Neural progenitor cell (in vitro differentiated cells): ENCODE measurements around the gene FER. TPM values are rescaled to one million over a fixed set of nuclear protein-coding genes. Genes with fewer than 3 reads are reported as not detected.
"Not testable (repeated sequence)": the region's sequence is repeated elsewhere in the genome, so short reads cannot be mapped to it uniquely, and the experiment has no call there.

Experiments
- DNase-seq: peaks from one replicate; pipeline ENCODE4 v3.0.0-alpha.2; 2016; ENCODE audit warnings: low spot score
- H2AFZ ChIP-seq: fragments of 200-600 bp; sonication (generic); replicated peaks from 2 replicates; pipeline ENCODE4 v1.6.1; 2016; ENCODE audit warnings: antibody characterized with exemption
- H3F3A ChIP-seq: fragments of 200-600 bp; sonication (generic); 2 replicates; pipeline ENCODE4 v1.6.1; 2016; ENCODE audit warnings: antibody characterized with exemption, low read depth
- H3K27ac ChIP-seq: fragments of 200-600 bp; sonication (generic); 2 replicates; pipeline ENCODE4 v1.5.1; 2016; ENCODE audit warnings: mild to moderate bottlenecking
- H3K27me3 ChIP-seq: fragments of 200-600 bp; sonication (generic); 2 replicates; pipeline ENCODE4 v1.6.1; 2016; ENCODE audit warnings: mild to moderate bottlenecking, moderate library complexity
- H3K36me3 ChIP-seq: fragments of 200-600 bp; sonication (generic); 2 replicates; pipeline ENCODE4 v1.5.1; 2016
- H3K4me1 ChIP-seq: fragments of 200-600 bp; sonication (generic); 2 replicates; pipeline ENCODE4 v1.6.1; 2016; ENCODE audit warnings: mixed run types
- H3K4me2 ChIP-seq: fragments of 200-600 bp; sonication (generic); 2 replicates; pipeline ENCODE4 v1.6.1; 2016
- H3K4me3 ChIP-seq: fragments of 200-600 bp; sonication (generic); 2 replicates; pipeline ENCODE4 v1.5.1; 2016
- H3K79me2 ChIP-seq: fragments of 200-600 bp; sonication (generic); 2 replicates; pipeline ENCODE4 v1.6.1; 2016; ENCODE audit warnings: low read depth
- H3K9ac ChIP-seq: fragments of 200-600 bp; sonication (generic); 2 replicates; pipeline ENCODE4 v1.6.1; 2016
- H3K9me3 ChIP-seq: fragments of 200-600 bp; sonication (generic); 2 replicates; pipeline ENCODE4 v1.5.1; 2016; ENCODE audit warnings: low read depth
- H4K20me1 ChIP-seq: fragments of 200-600 bp; sonication (generic); 2 replicates; pipeline ENCODE4 v1.6.1; 2016; ENCODE audit warnings: low read depth
- H3K27ac Mint-ChIP-seq: 3 replicates; pipeline ENCODE4 v1.8.0; 2021; ENCODE audit warnings: mixed read lengths
- H3K27me3 Mint-ChIP-seq: 2 replicates; pipeline ENCODE4 v1.8.0; 2022; ENCODE audit warnings: low read depth, mild to moderate bottlenecking, inconsistent platforms, moderate library complexity, mixed read lengths; ENCODE audit not compliant: insufficient read depth
- H3K36me3 Mint-ChIP-seq: 3 replicates; pipeline ENCODE4 v1.8.0; 2021; ENCODE audit warnings: mixed read lengths
- H3K4me1 Mint-ChIP-seq: 3 replicates; pipeline ENCODE4 v1.8.0; 2021; ENCODE audit warnings: mixed read lengths
- H3K4me3 Mint-ChIP-seq: 3 replicates; pipeline ENCODE4 v1.8.0; 2021; ENCODE audit warnings: mild to moderate bottlenecking, moderate library complexity, mixed read lengths
- H3K9me3 Mint-ChIP-seq: 3 replicates; pipeline ENCODE4 v1.8.0; 2020; ENCODE audit warnings: mixed read lengths
- CTCF ChIP-seq: fragments of 200-600 bp; sonication (generic); IDR thresholded peaks from 2 replicates; pipeline ENCODE4 v1.5.1; 2017; ENCODE audit warnings: antibody characterized with exemption, mild to moderate bottlenecking
- EZH2 ChIP-seq: fragments of 200-600 bp; sonication (generic); IDR thresholded peaks from 2 replicates; pipeline ENCODE4 v1.6.1; 2017; ENCODE audit warnings: antibody characterized with exemption, mild to moderate bottlenecking, moderate library complexity
- EZH2phosphoT487 ChIP-seq: fragments of 200-600 bp; sonication (generic); IDR thresholded peaks from 2 replicates; pipeline ENCODE4 v1.6.1; 2017; ENCODE audit warnings: antibody characterized with exemption
- total RNA-seq: library from RNA; depleted of rRNA; stranded (reverse); fragments of >200 nt; gene quantifications from 2 replicates; pipeline ENCODE4 v1.2.3, GENCODE V29; 2015; ENCODE audit warnings: low replicate concordance

Gene FER
- total RNA-seq, 1 donor from 2014 or later = 25.0 TPM

GRCh38 chr5:108765647-108766046 is 17.9 kb downstream of the FER start:
- Mint-ChIP-seq H3K9me3 (peaks cover under 1% of the 10 kb centered on the region), H3K4me1 (no peaks in the 10 kb centered on the region), H3K36me3 (peaks cover 5% of the 10 kb centered on the region), H3K27me3 (no peaks in the 10 kb centered on the region), H3K27ac (no peak overlapping the region), H3K4me3 (no peak overlapping the region)
- no peak overlapping the region for H2AFZ ChIP-seq
- H4K20me1 ChIP-seq = no peaks in the 10 kb centered on the region
- H3K79me2 ChIP-seq = peaks cover 6% of the 10 kb centered on the region
- H3K9me3 ChIP-seq = no peaks in the 10 kb centered on the region
- H3K4me1 ChIP-seq = no peaks in the 10 kb centered on the region
- no peak overlapping the region for H3K4me3 ChIP-seq
- H3K27me3 ChIP-seq = no peaks in the 10 kb centered on the region
- H3F3A ChIP-seq = no peaks in the 10 kb centered on the region
- DNase-seq = no peak
- H3K27ac ChIP-seq = no peak overlapping the region
- no peak overlapping the region for H3K9ac ChIP-seq
- no peak overlapping the region for H3K4me2 ChIP-seq
- no peaks in the 10 kb centered on the region for H3K36me3 ChIP-seq
- TF ChIP-seq EZH2phosphoT487 (no peak), EZH2 (no peak), CTCF (no peak)

- not testable (repeated sequence) for H3K27ac ChIP-seq, H4K20me1 ChIP-seq, H3K27ac Mint-ChIP-seq, H3F3A ChIP-seq, DNase-seq, H3K9me3 ChIP-seq, H3K27me3 ChIP-seq, H3K4me2 ChIP-seq, H3K36me3 ChIP-seq, H3K9me3 Mint-ChIP-seq, H3K9ac ChIP-seq, H3K27me3 Mint-ChIP-seq, H3K79me2 ChIP-seq, H2AFZ ChIP-seq, H3K4me3 Mint-ChIP-seq, H3K36me3 Mint-ChIP-seq, H3K4me1 ChIP-seq, H3K4me1 Mint-ChIP-seq, H3K4me3 ChIP-seq
Observed at GRCh38 chr5:108766916-108767315, 19.2 kb downstream of the FER start.

- H3K4me1 ChIP-seq = no peaks in the 10 kb centered on the region
- H3K4me3 ChIP-seq = no peak overlapping the region
- peaks cover 12% of the 10 kb centered on the region for H3K79me2 ChIP-seq
- H4K20me1 ChIP-seq = no peaks in the 10 kb centered on the region
- no peaks in the 10 kb centered on the region for H3K27me3 Mint-ChIP-seq
- no peaks in the 10 kb centered on the region for H3K27me3 ChIP-seq
- DNase-seq = no peak
- no peaks in the 10 kb centered on the region for H3F3A ChIP-seq
- no peaks in the 10 kb centered on the region for H3K36me3 ChIP-seq
- no peak overlapping the region for H2AFZ ChIP-seq
- peaks cover 5% of the 10 kb centered on the region for H3K9me3 Mint-ChIP-seq
- no peak overlapping the region for H3K9ac ChIP-seq
- H3K4me3 Mint-ChIP-seq = no peak overlapping the region
- no peak overlapping the region for H3K27ac Mint-ChIP-seq
- peaks cover 15% of the 10 kb centered on the region for H3K36me3 Mint-ChIP-seq
- no peak overlapping the region for H3K27ac ChIP-seq
- H3K9me3 ChIP-seq = no peaks in the 10 kb centered on the region
- TF ChIP-seq EZH2 (no peak), EZH2phosphoT487 (no peak), CTCF (no peak)
- H3K4me2 ChIP-seq = no peak overlapping the region
- no peaks in the 10 kb centered on the region for H3K4me1 Mint-ChIP-seq
Observed at GRCh38 chr5:108769352-108769751, 21.7 kb downstream of the FER start.

DNA sequence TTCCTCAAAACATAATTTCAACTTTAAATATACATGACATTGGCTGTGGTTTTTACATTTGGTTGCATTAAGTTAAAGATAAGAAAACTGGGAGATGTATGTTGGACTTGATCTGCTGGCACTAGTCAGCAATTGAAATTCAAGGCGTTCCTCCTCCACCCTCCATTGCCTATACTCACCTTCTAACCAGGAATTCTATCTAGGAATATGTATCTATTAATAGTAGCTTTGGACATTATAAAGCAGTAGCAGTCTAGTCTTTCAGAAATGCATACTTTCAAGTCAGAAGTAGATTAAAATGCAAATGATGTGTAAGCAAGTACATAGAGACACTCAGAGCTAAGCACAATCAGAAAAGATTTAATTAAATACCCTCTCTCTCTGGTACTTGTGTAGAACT is 24.9 kb downstream of the FER start:
- H3K36me3 Mint-ChIP-seq = peaks cover 21% of the 10 kb centered on the region
- Histone ChIP-seq H3K4me1 (no peaks in the 10 kb centered on the region), H3K27me3 (no peaks in the 10 kb centered on the region), H3K4me2 (no peak overlapping the region), H3K27ac (no peak overlapping the region), H3K4me3 (no peak overlapping the region), H3K9me3 (no peaks in the 10 kb centered on the region), H3K79me2 (peaks cover 38% of the 10 kb centered on the region), H2AFZ (no peak overlapping the region), H4K20me1 (no peaks in the 10 kb centered on the region), H3F3A (no peaks in the 10 kb centered on the region), H3K9ac (no peak overlapping the region), H3K36me3 (no peaks in the 10 kb centered on the region)
- no peak overlapping the region for H3K27ac Mint-ChIP-seq
- no peaks in the 10 kb centered on the region for H3K4me1 Mint-ChIP-seq
- H3K9me3 Mint-ChIP-seq = peaks cover 14% of the 10 kb centered on the region
- TF ChIP-seq CTCF (no peak), EZH2phosphoT487 (no peak), EZH2 (no peak)
- no peaks in the 10 kb centered on the region for H3K27me3 Mint-ChIP-seq
- DNase-seq = no peak
- no peak overlapping the region for H3K4me3 Mint-ChIP-seq
